H1 (cell line): Measurements from ENCODE around the gene ELMO1. TPM values are rescaled to one million over a fixed set of nuclear protein-coding genes. Genes with fewer than 3 reads are reported as not detected.

ENCODE experiments used
- CTCF ChIA-PET: fragments of 300-600 bp; sonication (Branson Sonifier 250); formaldehyde crosslinking; loops from one replicate; lab custom pipeline; 2021; ENCODE audit not compliant: partially characterized antibody; lab: Charles Lee
- POLR2A ChIA-PET: fragments of 300-600 bp; sonication (Branson Sonifier 250); formaldehyde crosslinking; loops from one replicate; lab custom pipeline; 2021; ENCODE audit warnings: inconsistent platforms; ENCODE audit not compliant: partially characterized antibody; lab: Charles Lee
- DNase-seq, 2 experiments: peaks; one replicate each; pipeline versions ENCODE4 v3.0.0 to v3.0.0-alpha.2; 2010 to 2022; ENCODE audit warnings: low spot score in 2 of 2, low read depth in 1 of 2, mixed read lengths in 1 of 2
- FAIRE-seq: peaks from 2 replicates; lab custom pipeline; 2011; peaks lifted over from hg19 to GRCh38; lab: Jason Lieb, UNC
- H2AFZ ChIP-seq: 2 replicates; pipeline ENCODE4 v1.8.1; 2012; ENCODE audit warnings: low read length, inconsistent platforms
- H2AK5ac ChIP-seq: 2 replicates; pipeline ENCODE4 v1.6.1; 2013; ENCODE audit warnings: low read depth, low read length
- H2BK120ac ChIP-seq: replicated peaks from 2 replicates; pipeline ENCODE3; 2013; ENCODE audit warnings: low read depth, low read length, inconsistent platforms
- H2BK12ac ChIP-seq: 2 replicates; pipeline ENCODE4 v1.6.1; 2013; ENCODE audit warnings: low read depth, low read length
- H2BK15ac ChIP-seq: 2 replicates; pipeline ENCODE4 v1.6.1; 2013; ENCODE audit warnings: low read length
- H2BK20ac ChIP-seq: 2 replicates; pipeline ENCODE4 v1.6.1; 2013; ENCODE audit warnings: low read length
- H2BK5ac ChIP-seq: 2 replicates; pipeline ENCODE4 v1.6.1; 2013; ENCODE audit warnings: low read depth, low read length
- H3K14ac ChIP-seq: 2 replicates; pipeline ENCODE4 v1.6.1; 2013; ENCODE audit warnings: inconsistent platforms; ENCODE audit not compliant: insufficient read length
- H3K18ac ChIP-seq: 2 replicates; pipeline ENCODE4 v1.6.1; 2013; ENCODE audit warnings: low read length; ENCODE audit errors: extremely low read depth
- H3K23ac ChIP-seq: 2 replicates; pipeline ENCODE4 v1.6.1; 2013; ENCODE audit warnings: inconsistent platforms; ENCODE audit not compliant: insufficient read length
- H3K23me2 ChIP-seq: 2 replicates; pipeline ENCODE4 v1.6.1; 2013; ENCODE audit warnings: low read depth, low read length
- H3K27ac ChIP-seq: 2 replicates; pipeline ENCODE4 v1.6.1; 2011; ENCODE audit warnings: low read depth, low read length, inconsistent platforms
- H3K27me3 ChIP-seq, 4 experiments: replicated peaks in 1 of 4; 1 replicate in 1 of 4; 2 replicates in 3 of 4; pipeline versions ENCODE4 v1.6.1 to v1.8.1; 2011 to 2013; ENCODE audit warnings: low read length in 3 of 4, mild to moderate bottlenecking in 3 of 4, inconsistent platforms in 2 of 4, mixed read lengths in 2 of 4, moderate library complexity in 1 of 4; ENCODE audit not compliant: control insufficient read depth in 3 of 4, insufficient read depth in 3 of 4; ENCODE audit errors: extremely low read depth in 1 of 4
- H3K36me3 ChIP-seq, 4 experiments: 2 replicates each; pipeline versions ENCODE4 v1.6.1 to v1.8.1; 2011 to 2013; ENCODE audit warnings: mild to moderate bottlenecking in 4 of 4, low read length in 3 of 4, moderate library complexity in 2 of 4, control low read depth in 1 of 4, inconsistent platforms in 1 of 4; ENCODE audit not compliant: insufficient read depth in 4 of 4, control insufficient read depth in 2 of 4
- H3K4ac ChIP-seq: replicated peaks from 2 replicates; pipeline ENCODE3; 2013; ENCODE audit warnings: low read length, low read depth, mixed read lengths, inconsistent platforms; ENCODE audit not compliant: insufficient read length
- H3K4me1 ChIP-seq, 4 experiments: replicated peaks in 1 of 4; 1 replicate in 1 of 4; 2 replicates in 3 of 4; pipeline versions ENCODE4 v1.6.1 to v1.8.1; 2011 to 2013; ENCODE audit warnings: low read length in 3 of 4, inconsistent platforms in 2 of 4, mixed read lengths in 1 of 4; ENCODE audit not compliant: insufficient read depth in 4 of 4, control insufficient read depth in 3 of 4
- H3K4me2 ChIP-seq, 2 experiments: 2 replicates each; pipeline versions ENCODE4 v1.6.1 to v1.8.1; 2011 to 2013; ENCODE audit warnings: low read depth in 2 of 2, low read length in 2 of 2, control low read depth in 1 of 2, inconsistent platforms in 1 of 2, mild to moderate bottlenecking in 1 of 2; ENCODE audit not compliant: insufficient read depth in 1 of 2
- H3K4me3 ChIP-seq, 4 experiments: fragments of 200-600, 300-600 bp in 1 of 4; sonication (generic), shearing (Covaris generic), sonication (Bioruptor Twin) in 1 of 4; 2 replicates each; pipeline versions ENCODE4 v1.5.1 to v1.8.1; 2011 to 2016; ENCODE audit warnings: low read length in 4 of 4, low read depth in 3 of 4, control low read depth in 2 of 4, inconsistent platforms in 2 of 4, mild to moderate bottlenecking in 2 of 4, mixed read lengths in 1 of 4, moderate library complexity in 1 of 4; ENCODE audit not compliant: insufficient read depth in 2 of 4; ENCODE audit errors: extremely low read depth in 1 of 4
- H3K56ac ChIP-seq: replicated peaks from 2 replicates; pipeline ENCODE3; 2013; ENCODE audit warnings: low read depth, mild to moderate bottlenecking, mixed read lengths, low read length, inconsistent platforms; ENCODE audit not compliant: insufficient read length
- H3K79me1 ChIP-seq: 2 replicates; pipeline ENCODE4 v1.6.1; 2013; ENCODE audit warnings: low read depth, low read length, control low read depth
- H3K79me2 ChIP-seq, 2 experiments: 2 replicates each; pipeline versions ENCODE4 v1.6.1 to v1.8.1; 2012 to 2013; ENCODE audit warnings: low read length in 2 of 2, mild to moderate bottlenecking in 2 of 2, inconsistent platforms in 1 of 2; ENCODE audit not compliant: insufficient read depth in 2 of 2, control insufficient read depth in 1 of 2
- H3K9ac ChIP-seq, 4 experiments: replicated peaks in 1 of 4; 1 replicate in 1 of 4; 2 replicates in 3 of 4; pipeline versions ENCODE4 v1.6.1 to v1.8.1; 2011 to 2013; ENCODE audit warnings: low read depth in 3 of 4, low read length in 3 of 4, control low read depth in 2 of 4, mild to moderate bottlenecking in 2 of 4, moderate library complexity in 2 of 4, inconsistent platforms in 1 of 4; ENCODE audit errors: extremely low read depth in 1 of 4
- H3K9me3 ChIP-seq, 2 experiments: 2 replicates each; pipeline versions ENCODE4 v1.6.1 to v1.8.1; 2012 to 2013; ENCODE audit warnings: mild to moderate bottlenecking in 2 of 2, moderate library complexity in 2 of 2, control low read depth in 1 of 2, inconsistent platforms in 1 of 2, low read depth in 1 of 2, low read length in 1 of 2, mixed read lengths in 1 of 2; ENCODE audit not compliant: insufficient read depth in 2 of 2
- H4K20me1 ChIP-seq, 2 experiments: replicated peaks in 1 of 2; 2 replicates each; pipeline versions ENCODE3 to v1.8.1; 2011 to 2013; ENCODE audit warnings: inconsistent platforms in 2 of 2, low read length in 2 of 2, mild to moderate bottlenecking in 1 of 2; ENCODE audit not compliant: insufficient read depth in 2 of 2, control insufficient read depth in 1 of 2
- H4K5ac ChIP-seq: 2 replicates; pipeline ENCODE4 v1.6.1; 2013; ENCODE audit warnings: low read length, low read depth, mixed read lengths, inconsistent platforms; ENCODE audit not compliant: insufficient read length
- H4K8ac ChIP-seq: 2 replicates; pipeline ENCODE4 v1.8.0; 2013; ENCODE audit warnings: mild to moderate bottlenecking, moderate library complexity, low read length, inconsistent platforms; ENCODE audit not compliant: insufficient read depth; ENCODE audit errors: extremely low read depth
- H4K91ac ChIP-seq: replicated peaks from 2 replicates; pipeline ENCODE3; 2013; ENCODE audit warnings: low read length, mixed read lengths, inconsistent platforms; ENCODE audit not compliant: insufficient read length
- CBX5 ChIP-seq: fragments of 300-800, 300-1000 bp; sonication (generic); IDR thresholded peaks from 2 replicates; pipeline ENCODE4 v1.7.1; 2016; ENCODE audit warnings: antibody characterized with exemption, low read length, low read depth
- CREB1 ChIP-seq: IDR thresholded peaks from 2 replicates; pipeline ENCODE4 v1.6.1; 2012; ENCODE audit warnings: inconsistent platforms
- CTCF ChIP-seq, 3 experiments: IDR thresholded peaks; 1 replicate in 2 of 3; 2 replicates in 1 of 3; pipeline versions ENCODE4 v1.5.1 to v1.6.1; 2011; ENCODE audit warnings: low read length in 3 of 3, mild to moderate bottlenecking in 3 of 3, inconsistent platforms in 2 of 3, low read depth in 1 of 3, moderate library complexity in 1 of 3; ENCODE audit not compliant: insufficient read depth in 1 of 3; ENCODE audit errors: control extremely low read depth in 1 of 3
- FOSL1 ChIP-seq: IDR thresholded peaks from 2 replicates; pipeline ENCODE4 v1.6.1; 2011; ENCODE audit warnings: mild to moderate bottlenecking, low read depth, low read length, moderate library complexity; ENCODE audit not compliant: insufficient read depth
- JUN ChIP-seq: IDR thresholded peaks from 2 replicates; pipeline ENCODE4 v1.6.1; 2011; ENCODE audit warnings: low read depth, mild to moderate bottlenecking, improper control_type of control experiment, low read length
- KDM1A ChIP-seq: fragments of 200-600, 300-600 bp; sonication (generic); IDR thresholded peaks from 2 replicates; pipeline ENCODE4 v1.7.1; 2016; ENCODE audit warnings: mild to moderate bottlenecking, low read length, borderline replicate concordance
- RFX5 ChIP-seq: IDR thresholded peaks from 2 replicates; pipeline ENCODE4 v1.6.1; 2011; ENCODE audit warnings: low read depth, low read length, improper control_type of control experiment, borderline replicate concordance
- SP2 ChIP-seq: IDR thresholded peaks from 2 replicates; pipeline ENCODE4 v1.6.1; 2012; ENCODE audit warnings: mild to moderate bottlenecking, low read length, inconsistent platforms
- TAF7 ChIP-seq: optimal IDR thresholded peaks from 2 replicates; pipeline ENCODE3; 2011; ENCODE audit warnings: low read depth, mild to moderate bottlenecking, inconsistent platforms, low read length, moderate library complexity, borderline replicate concordance
- WGBS, 2 experiments: shearing (Covaris generic) in 1 of 2; methylation state at CpG; one replicate each; pipeline versions ENCODE4 v1.1.6 to v1.1.7; 2013 to 2015; ENCODE audit warnings: low lambda C conversion rate in 2 of 2, mixed read lengths in 2 of 2, inconsistent platforms in 1 of 2, low coverage in 1 of 2, missing lambda C conversion rate in 1 of 2; ENCODE audit not compliant: insufficient replicate concordance in 2 of 2, insufficient coverage in 1 of 2, insufficient read length in 1 of 2; ENCODE audit errors: extremely low coverage in 1 of 2, missing lambda C conversion rate in 1 of 2; 5-methylcytosine and 5-hydroxymethylcytosine counted together
- polyA plus RNA-seq, 7 experiments: library from polyadenylated mRNA; depleted of rRNA in 3 of 7; stranded (reverse) in 5 of 7; unstranded in 2 of 7; fragments of >200 nt in 5 of 7; fragments of 200-250 nt in 2 of 7; gene quantifications; 1 replicate in 5 of 7; 2 replicates in 1 of 7; 4 replicates in 1 of 7; pipeline versions ENCODE4 v1.2.1 to v1.2.3, GENCODE V29; 2011 to 2013; ENCODE audit warnings: missing spikeins in 2 of 7, mixed read lengths in 2 of 7
- total RNA-seq: library from RNA; stranded (reverse); fragmentation: NEBNext Ultra II Directional; extraction: Animal tissue kit (Norgen Biotek cat#: 25700); gene quantifications from 2 replicates; pipeline ENCODE4 v1.2.1, GENCODE V29; 2021
- TF ChIP-seq, protein P1 (sequence below): IDR thresholded peaks from 2 replicates; pipeline ENCODE4 v1.6.1; 2012; ENCODE audit warnings: inconsistent platforms

The ELMO1 gene
- total and polyA plus RNA-seq, 2 of the 8 experiments (the other 6 are each of a cell fraction or from before 2014, with no cell fraction given) = 18.4 to 21.0 TPM

- no peaks in the 10 kb centered on the region for H3K4me1 ChIP-seq
- H3K23me2 ChIP-seq = no peaks in the 10 kb centered on the region
- H2BK15ac ChIP-seq = no peak overlapping the region
- no peak overlapping the region for H4K8ac ChIP-seq
- no peak for FAIRE-seq
- no peaks in the 10 kb centered on the region for H3K27me3 ChIP-seq
- no peak overlapping the region for H3K18ac ChIP-seq
- no peak overlapping the region for H3K23ac ChIP-seq
- no peak overlapping the region for H2AFZ ChIP-seq
- no peak overlapping the region for H4K91ac ChIP-seq
- no peak overlapping the region for H4K5ac ChIP-seq
- no peak overlapping the region for H2BK12ac ChIP-seq
- DNase-seq = no peak
- no peaks in the 10 kb centered on the region for H3K9me3 ChIP-seq
- H2AK5ac ChIP-seq = no peak overlapping the region
- ChIA-PET CTCF (interaction anchor here (0.7 kb wide), 1 partner anchor 610 kb away, joined by 3 read pairs; no protein-coding TSS in a partner anchor), POLR2A (interaction anchor here (0.7 kb wide), 1 partner anchor 16 kb away, joined by 3 read pairs; no protein-coding TSS in a partner anchor)
- H4K20me1 ChIP-seq = no peaks in the 10 kb centered on the region
- H3K79me1 ChIP-seq = no peaks in the 10 kb centered on the region
- H2BK20ac ChIP-seq = no peak overlapping the region
- no peak overlapping the region for H2BK120ac ChIP-seq
- H3K36me3 ChIP-seq = no peaks in the 10 kb centered on the region
- H3K14ac ChIP-seq = no peak overlapping the region
- no peak overlapping the region for H3K4me2 ChIP-seq
- no peak overlapping the region for H3K9ac ChIP-seq
- H3K56ac ChIP-seq = no peak overlapping the region
- no peak overlapping the region for H3K4ac ChIP-seq
- no peaks in the 10 kb centered on the region for H3K79me2 ChIP-seq
- no peak overlapping the region for H3K27ac ChIP-seq
- no peak overlapping the region for H2BK5ac ChIP-seq
- WGBS, 2 experiments = 89% methylated on average over 5 of the region's 5 CpGs; no CpG with 5 or more reads in 1 of the 2 experiments
- H3K4me3 ChIP-seq = no peak overlapping the region
- no peak for TF ChIP-seq RFX5
- TF ChIP-seq KDM1A = no peak
- no peak for TF ChIP-seq CBX5
- TF ChIP-seq JUN = no peak
- TF ChIP-seq CTCF (IDR thresholded peaks at IDR 0.05; ENCODE audit: control extremely low read depth in 1 of 3, insufficient read depth in 1 of 3, low read depth in 1 of 3, low read length in 3 of 3) = no peak
- no peak for TF ChIP-seq SP2
- TF ChIP-seq CREB1 = no peak
- no peak for TF ChIP-seq TAF7
- TF ChIP-seq, protein P1, sequence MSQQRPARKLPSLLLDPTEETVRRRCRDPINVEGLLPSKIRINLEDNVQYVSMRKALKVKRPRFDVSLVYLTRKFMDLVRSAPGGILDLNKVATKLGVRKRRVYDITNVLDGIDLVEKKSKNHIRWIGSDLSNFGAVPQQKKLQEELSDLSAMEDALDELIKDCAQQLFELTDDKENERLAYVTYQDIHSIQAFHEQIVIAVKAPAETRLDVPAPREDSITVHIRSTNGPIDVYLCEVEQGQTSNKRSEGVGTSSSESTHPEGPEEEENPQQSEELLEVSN = no peak
- no peak for TF ChIP-seq FOSL1
These were observed 363.1 kb downstream of the ELMO1 start for GRCh38 chr7:37085600-37085999.
